CMK (cell line): Measurements from ENCODE around the gene TMEM131L.

Experiments used
- DNase-seq: peaks from one replicate; pipeline ENCODE4 v3.0.0-alpha.2; 2010; ENCODE audit warnings: low read depth

TMEM131L gene

DNA sequence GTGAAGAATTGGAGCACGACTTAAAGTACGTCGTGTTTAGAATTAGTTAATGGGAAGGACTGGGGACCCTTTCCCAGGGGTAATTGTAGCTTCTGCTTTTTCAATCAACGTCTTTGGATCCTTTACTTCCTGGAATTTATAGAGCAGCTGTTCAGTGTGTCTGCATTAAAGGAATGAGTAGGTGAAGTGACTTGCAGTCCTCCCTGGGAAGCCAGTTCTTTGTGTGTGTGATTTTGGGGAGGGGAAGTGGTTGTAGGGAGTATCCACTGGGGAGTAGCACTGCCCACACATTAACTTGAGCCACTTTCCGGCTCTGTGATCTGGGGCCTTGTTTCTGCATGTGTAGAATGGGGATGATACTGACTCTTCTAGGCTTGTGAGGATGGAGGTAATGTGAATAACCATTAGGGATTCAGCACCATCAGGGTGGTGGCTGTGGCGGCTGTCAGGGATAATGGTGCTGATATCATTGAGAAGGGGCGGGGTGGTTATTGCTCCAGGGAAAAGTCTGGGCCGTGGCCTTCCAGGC is 54.7 kb downstream of the TMEM131L start:
- peak; percentile 40 for DNase-seq

DNA sequence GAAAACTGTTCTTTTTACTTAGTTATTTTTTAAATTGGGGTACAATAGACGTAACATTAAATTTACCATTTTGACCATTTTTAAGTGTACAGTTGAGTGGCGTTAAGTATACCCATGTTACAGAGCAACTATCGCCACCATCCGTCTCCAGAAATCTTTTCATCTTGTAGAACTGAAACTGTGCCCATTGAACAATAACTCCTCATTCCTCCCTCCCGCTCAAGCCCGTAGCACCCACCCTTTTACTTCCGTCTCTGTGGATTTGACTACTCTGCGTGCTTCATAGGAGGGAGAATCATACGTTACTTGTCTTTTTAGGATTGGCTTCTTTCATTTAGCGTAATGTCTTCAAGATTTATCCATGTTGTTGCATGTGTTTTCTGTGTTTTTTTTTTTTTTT is 55.3 kb downstream of the TMEM131L start:
- DNase-seq: no peak

DNA sequence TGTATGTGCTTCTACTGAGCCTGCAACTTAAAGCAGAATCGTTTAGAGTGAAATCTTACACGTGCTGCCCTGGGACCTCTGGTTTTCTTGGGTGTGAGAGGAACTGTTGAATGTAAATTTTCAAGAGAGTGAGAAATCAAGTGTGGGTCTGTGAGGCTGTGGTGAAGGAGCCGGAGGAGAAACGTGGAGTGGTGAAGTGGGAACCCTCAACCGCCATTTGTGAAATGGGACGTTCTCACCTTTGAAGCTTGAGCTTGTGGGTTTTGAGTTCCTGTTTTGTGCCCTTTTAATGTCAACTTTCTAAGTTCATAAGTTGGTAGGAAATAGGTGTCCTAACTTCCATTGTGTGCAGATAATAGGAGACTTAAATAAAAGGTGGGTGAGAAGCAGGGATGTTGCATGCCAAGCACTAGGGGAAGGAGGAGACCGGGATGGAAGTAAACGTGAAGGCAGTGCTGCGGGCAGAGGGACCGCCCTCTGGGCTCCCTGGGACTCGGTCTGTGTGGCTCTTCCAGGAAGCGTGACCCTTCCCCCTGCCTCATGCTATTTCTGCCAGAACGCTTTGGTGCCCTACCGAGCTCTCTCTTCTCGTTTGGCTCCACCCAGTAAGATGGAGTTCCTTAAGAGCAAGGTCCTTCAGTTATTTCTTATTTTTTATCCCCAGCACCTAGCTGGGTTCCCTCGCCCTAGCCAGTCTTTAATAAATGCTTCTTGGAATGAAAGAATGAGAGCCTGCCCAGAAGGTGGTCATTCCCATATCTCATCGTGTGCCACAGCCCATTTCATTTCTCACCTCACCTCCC is 56.0 kb downstream of the TMEM131L start:
- peak; percentile 50 for DNase-seq

DNA sequence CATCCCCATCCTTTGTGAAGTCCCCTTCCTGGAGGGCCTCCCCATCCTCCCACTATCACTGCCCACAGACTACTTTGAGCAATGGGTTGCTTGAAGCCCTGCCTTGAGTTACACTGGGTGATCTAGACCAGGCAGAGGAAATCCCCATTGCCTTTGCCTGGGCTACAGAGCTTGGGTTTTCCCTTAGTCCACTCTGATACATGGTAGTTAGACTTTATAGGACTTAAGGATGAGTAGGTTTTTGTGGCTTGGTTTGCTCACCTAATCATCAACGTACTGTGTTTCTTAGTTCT is 56.6 kb downstream of the TMEM131L start:
- peak; percentile 30 for DNase-seq

DNA sequence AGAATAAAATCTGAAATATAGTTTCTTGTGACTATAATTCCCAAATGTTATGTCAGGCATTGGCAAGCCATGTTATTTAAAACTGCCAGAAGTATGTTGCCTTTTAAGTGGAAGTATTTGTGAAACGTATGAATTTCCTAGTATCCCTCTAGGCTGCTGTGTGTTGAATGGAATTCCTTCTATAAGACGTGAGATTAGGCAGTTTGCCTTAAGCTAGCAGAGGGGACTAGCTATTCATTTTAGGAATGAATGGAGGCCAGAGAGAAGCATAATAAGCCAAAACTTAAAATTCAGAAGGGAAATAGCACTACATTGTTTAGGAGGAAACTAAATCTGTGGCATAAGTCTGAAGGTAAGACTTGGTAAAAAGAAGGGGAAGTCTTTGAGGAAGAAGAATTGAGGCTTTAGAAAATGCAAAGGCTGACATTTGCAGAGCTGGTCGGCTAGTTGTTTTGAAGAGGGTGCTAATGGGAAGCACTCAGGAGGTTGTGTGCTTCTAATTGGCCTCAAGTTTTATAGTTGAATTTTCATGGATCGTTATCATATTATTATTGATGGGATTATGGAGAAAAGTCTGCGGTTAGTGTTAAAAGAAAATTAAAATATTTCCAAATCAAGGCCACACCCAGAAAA is 57.1 kb downstream of the TMEM131L start:
- no peak for DNase-seq

DNA sequence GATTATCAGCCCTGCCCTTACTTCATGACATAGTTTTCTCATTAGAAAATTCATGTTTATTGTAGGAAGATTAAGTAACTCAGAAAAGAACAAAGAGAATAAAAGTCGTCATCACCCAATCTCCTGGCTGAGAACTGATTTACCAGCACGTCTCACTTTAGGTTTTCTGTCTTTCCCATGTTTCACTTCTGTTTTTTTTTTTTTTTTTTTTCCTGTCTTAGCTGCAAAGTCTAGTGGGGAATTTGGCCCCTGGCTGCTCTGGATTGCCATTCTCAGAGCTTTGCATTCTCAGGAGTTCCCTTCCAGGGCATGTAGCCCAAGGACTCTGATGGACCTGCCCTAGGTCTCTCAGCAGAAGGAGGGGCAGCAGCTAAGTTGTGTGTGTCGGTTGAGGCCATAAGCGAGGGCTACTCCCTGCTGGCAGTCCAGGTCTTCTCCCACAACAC is 57.8 kb downstream of the TMEM131L start:
- DNase-seq: no peak

DNA sequence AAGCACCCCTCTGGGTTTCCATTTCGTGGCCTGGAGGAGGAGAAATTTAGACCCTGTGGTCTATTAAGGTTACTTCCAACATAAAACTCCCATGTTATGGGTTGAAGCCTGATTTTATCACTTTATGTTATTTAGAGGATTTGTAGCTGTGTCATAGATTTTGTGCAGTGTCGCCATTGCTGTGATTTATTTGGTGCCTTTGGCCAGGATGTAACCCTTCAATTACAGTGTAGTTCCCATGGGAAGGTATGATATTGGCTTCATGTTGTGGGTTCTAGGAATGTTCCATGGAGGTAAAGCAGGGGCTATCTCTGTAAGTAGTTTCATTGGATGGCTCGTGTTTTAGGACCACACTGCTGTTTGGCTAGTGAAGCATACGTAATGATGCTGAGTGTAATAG is 58.5 kb downstream of the TMEM131L start:
- DNase-seq: no peak

DNA sequence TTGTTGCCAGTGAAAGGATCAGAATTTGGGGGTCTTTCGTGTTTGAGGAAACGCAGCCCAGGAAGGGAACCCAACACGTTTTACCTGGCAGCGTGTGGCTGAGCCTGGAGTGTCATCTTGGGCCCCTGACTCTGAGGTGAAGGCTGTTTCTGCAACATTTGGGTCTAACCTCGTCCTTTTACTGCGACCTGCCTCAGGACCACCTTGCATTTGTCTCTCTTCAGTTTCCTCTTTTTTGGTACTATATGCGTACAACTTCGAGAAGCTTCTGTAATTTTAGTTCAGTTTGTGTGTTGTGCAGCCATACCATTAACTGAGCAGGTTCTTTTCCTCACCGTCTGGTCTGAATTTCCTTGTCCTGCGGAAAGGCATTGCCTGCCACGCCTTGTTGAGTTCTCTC is 61.5 kb downstream of the TMEM131L start:
- DNase-seq: no peak

DNA sequence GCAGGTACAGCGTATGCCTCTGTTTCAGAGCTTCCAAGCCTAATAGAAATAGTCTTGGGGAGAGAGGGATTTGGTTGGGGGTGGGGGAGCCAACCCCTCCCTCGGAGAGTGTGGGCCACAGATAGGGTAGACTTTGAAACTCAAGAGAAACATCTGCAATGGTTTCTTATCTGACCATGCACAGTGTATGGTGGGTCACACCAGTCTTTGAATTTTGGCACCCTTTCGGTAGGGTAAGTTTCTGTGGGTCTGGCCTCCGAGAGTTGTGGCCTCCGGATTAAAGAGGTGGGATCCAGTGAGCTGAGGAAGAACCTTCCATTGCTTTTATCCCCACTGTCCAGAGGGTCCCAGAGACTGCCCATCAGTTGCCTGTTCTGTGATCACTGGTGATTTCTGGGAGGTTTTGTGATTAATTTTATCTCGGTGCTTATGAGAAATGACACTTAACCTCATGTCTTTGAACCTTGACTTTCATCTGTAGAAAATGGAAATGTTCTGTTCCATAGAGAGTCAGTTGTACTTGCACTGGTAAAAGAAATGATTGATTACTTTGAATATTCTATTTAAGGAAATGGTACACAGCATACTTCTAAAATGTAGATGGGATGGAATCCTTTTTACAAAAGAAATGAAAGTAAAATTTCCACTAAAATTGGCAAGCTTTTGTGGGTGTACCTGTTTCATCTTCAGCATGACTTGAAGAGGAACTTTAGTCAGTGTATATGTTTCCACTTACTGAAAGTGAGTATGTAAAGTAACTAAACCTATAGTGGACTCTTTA is 62.7 kb downstream of the TMEM131L start:
- peak; percentile 61 for DNase-seq

DNA sequence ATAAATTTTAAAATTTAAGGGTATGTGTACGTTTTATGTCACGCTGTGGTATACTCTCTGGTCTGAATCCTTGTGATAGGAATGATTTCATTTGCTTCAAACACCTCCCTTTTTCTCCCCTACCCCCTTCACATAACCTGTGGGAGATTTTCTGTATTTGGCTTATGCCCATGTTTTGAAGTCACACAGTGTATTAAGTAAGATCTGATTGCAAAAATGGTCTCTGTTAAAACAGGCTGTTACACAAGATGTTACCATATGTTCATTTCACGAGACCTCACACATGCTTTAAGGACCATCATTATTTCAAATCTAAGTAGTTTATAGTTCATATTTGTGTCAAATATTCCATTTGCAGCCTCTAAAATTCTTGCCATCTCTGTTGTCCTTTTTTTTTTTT is 63.5 kb downstream of the TMEM131L start:
- DNase-seq: no peak

DNA sequence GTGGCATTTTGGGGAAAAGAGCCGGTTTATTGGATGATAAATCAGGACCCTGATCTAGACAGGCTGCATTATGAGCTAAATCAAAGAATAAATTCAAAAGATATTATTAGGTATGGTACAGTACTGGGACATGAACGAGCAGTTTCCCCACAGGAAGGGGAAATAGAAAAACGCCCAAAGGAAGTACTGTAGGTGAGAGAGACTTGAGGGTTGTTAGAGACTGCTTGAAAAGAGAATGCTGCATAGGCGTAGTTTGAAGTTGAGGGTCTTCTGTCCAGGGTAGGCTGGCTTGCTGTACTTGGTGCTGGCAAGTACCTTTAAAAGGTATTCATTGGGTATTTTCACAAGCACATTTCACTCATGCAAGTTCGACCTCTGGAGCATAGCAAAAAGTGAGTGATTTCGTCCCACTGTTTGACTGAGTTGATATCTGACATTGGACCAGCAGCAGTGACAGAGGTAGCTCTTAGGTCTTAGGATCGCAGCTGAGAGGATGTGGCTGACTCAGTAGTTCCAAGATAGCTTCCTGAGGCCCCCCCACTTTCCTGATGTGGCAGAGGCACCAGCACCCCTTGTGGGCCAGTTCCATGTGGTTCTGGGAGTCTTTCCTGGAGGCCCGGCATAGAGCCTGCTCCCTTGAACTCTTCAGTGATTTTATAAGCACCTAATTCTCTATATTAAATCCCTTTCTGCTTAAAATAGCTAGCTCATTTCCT is 64.3 kb downstream of the TMEM131L start:
- no peak for DNase-seq

DNA sequence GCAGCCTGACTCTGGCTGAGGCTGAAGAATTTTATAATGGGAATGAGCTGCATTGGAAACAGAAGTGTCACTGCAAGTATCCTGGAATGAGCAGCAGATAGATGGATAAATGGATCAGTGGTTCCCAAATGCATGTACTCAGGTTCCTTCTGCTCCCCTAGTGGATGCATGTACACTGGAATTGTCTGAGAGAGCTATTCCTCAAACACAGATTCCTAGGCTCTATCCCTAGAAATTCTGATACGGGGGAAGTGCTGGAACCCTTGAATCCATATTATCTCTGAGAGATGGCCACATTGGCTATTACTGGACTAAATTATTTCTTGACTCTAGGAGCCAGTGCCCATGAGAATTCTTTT is 64.8 kb downstream of the TMEM131L start:
- DNase-seq: no peak

DNA sequence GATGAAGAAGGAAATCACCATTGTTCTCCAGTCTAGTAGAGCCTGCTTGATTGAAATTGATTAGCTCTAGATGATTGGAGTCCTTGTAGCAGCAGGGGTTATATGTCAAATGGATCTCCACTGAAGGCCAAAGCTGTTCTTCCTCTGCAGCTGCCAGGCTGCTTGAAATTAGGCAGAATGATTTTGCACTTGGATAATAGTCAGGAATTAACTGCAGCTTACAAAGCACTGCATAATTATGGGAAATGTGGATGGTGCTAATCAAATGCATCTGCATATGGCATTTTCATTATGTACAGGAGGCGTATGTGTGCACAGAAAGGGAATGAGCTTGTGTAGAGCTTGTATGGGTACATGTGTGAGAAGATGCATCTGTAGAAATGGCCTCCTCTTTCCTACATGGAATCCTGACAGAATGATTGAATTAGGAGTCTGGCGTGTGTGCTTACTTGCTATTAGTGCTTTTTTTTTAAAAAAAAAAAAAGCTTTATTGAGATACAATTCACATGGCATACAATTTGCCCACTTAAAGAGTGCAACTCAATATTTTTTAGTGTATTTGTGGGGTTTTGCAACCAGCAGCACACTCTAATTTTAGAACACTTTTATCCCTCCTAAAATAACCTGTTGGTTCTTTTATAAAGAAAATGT is 65.9 kb downstream of the TMEM131L start:
- DNase-seq: no peak

DNA sequence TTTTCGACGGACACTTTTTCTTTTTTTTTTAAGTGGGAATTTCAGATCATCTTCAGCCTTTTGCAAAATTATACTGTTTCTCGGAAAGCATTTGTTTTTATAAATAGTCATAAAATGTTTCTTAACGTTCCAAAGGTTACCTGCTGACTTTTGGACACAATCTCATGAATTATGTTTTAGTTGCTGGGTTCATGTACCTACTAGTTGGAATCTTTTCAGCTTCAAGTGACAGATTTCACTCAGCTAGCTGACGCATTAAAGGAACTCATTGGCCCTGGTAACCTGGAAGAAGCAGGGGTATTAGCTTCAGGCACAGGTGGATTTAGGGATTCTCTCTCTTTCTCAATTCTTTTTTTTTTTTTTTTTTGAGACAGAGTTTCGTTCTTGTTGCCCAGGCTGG is 66.5 kb downstream of the TMEM131L start:
- no peak for DNase-seq

DNA sequence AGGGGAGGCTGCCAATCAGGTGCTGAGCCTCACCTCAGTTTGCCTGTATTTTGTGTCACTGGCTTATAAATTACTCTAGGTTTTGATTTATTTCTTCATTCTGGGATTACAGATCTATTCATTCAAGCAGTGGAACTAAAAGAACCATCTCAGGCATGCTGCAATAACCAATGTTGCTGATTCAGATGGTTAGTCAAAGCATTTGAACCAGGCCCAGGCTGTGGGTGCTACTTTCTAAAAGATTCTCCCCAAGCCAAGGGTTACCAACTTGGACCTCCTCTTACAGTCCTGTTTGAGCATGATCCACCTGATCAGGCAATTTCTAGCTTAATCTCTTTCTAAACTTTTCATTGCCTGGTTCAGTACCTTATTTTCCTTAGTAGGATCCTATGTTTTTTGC is 67.2 kb downstream of the TMEM131L start:
- no peak for DNase-seq

DNA sequence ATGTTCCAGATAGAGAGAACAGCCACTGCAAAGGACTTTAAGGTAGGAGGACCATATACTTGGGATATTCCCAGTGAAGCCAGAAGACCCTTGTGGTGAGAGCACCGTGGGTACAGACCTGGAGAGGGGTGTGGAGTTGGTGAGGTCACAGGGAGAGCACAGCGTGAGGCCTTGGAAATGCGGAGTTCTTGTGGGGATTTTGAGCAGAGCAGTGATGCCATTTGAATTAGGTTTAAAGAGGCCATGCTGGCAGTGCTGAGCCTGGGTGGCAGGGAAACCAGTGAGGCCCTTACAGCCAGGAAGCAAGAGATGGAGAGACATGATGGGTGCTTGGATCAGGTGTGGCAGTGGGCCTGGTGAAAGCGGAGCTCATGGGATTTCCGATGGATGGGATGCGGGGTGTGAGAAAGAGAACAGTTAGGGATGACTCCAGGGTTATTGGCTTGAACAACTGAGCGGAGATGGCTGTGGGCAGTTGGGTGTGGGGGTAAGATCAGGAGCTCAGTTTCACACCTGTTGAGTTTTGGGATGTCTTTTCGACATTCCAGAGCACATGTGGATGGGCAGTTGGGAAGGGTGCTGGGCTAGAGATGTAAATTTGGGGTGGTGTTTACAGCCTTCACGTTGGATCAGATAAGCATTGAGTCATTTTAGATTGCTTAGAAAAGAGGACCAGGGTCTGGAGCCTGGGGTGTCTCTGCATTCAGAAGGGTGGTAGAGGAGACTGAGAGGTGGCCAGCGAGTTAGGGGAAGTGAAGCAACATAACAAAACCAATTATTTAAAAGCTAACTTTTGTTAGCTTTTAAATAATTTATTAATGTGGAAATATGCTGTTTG is 68.9 kb downstream of the TMEM131L start:
- DNase-seq: no peak

DNA sequence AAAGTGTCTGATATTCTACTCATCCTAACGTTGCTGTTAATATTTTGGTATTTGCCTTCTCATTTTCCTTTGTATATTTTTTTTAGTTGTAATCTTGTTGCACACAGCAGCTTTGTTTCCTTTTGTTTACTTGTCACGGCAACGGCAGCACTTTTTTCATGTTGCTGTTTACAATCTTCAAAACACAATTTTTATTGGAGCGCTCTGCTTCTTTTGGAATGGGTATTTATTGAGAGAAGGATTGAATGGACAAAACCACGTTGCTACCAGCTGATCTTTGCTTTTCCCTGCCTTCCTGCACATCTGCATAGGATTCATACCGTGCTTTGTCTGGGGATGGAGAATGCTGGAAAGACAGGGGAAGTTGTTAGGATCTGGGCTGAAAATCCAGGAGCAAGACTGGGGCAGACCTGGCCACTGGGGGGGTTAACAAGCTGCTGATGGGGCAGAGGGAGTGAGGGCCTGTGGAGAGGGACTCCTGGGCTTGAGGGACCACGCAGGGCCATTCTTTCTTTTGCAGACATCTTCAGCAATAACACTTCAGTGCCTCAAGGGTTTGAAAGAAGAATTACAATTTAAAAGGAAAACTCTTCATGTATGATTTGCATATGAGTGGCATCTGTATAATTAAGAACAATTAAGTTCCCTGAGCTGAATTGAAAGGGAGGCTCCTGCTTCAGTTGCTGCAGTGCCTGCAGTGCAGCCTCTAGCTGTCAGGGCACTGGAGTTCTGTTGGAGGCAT is 69.8 kb downstream of the TMEM131L start:
- DNase-seq: no peak

DNA sequence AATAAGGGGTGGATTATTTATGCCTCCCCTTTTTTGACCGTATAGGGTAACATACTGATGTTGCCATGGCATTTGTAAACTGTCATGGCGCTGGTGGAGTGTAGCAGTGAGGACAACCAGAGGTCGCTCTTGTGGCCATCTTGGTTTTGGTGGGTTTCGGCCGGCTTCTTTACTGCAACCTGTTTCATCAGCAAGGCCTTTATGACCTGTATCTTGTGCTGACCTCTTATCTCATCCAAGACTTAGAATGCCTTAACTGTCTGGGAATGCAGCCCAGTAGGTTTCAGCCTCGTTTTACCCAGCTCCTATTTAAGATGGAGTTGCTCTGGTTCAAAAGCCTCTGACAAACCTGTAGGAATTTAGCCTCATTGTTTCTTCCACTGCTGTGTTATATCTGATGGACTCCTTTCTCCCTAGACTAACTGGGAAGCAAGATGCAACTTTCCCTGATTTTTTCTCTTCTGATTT is 71.4 kb downstream of the TMEM131L start:
- no peak for DNase-seq

DNA sequence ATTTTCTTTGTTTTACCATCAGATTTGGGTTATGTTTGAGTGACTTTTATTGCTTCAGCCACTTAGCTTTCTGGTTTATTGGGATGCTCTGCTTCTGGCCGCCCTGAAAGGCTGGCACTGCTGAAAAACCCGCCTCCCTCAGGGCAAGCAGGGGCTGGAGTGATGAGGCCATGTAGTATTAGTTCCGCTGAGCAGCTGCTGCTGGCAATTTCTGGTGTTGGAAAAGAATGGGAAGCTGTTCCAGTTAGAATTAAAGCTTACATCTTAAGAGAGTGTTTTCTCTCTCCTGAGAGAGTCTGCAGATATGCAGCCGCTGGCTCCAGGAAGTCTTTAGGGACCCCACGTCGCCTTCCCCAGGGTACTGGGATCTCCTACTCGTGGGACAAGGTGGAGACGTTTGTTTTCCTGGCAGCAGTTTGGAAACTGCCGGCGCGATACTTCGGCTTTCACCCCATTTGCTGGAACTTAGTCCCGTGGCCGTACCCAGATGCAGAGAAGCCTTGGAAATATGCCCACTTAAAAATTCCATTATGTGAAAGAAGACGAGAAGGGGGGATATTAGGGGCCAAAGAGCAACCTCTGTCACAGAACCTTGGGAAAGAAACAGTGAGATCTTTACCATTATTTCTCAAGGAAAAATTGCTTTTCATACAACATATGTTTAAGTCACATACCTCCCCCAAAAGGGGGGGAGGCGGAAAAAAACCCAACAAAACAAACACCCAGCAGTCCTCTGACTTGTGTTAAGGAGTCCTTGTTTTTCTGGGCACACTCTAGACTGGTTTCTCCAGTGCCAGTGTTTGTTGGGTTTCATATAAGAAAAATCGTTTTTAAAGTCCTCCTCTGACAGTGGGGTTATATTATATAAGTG is 72.6 kb downstream of the TMEM131L start:
- DNase-seq: no peak
